K562 (cell line): Measurements from ENCODE around the gene TBXAS1. TPM values are rescaled to one million over a fixed set of nuclear protein-coding genes. Genes with fewer than 3 reads are reported as not detected.

Experiments used
- C11orf30 ChIP-seq: fragments of 450-650 bp; IDR thresholded peaks from 2 replicates; pipeline ENCODE4 v1.6.1; 2016; ENCODE audit warnings: low read depth, mild to moderate bottlenecking
- CHD1 ChIP-seq: fragments of 200-600 bp; sonication (generic); IDR thresholded peaks from one replicate; pipeline ENCODE4 v1.6.1; 2012; ENCODE audit warnings: mild to moderate bottlenecking, moderate library complexity, low read length, inconsistent platforms
- CHD4 ChIP-seq: fragments of 200-600 bp; sonication (generic); IDR thresholded peaks from 3 replicates; pipeline ENCODE4 v1.6.1; 2012; ENCODE audit warnings: low read depth, mild to moderate bottlenecking, mixed read lengths, low read length, inconsistent platforms; ENCODE audit not compliant: insufficient read depth, insufficient replicate concordance, poor library complexity, severe bottlenecking
- CTCFL ChIP-seq: IDR thresholded peaks from 2 replicates; pipeline ENCODE4 v1.6.1; 2011; ENCODE audit warnings: borderline replicate concordance, low read depth, mild to moderate bottlenecking, moderate library complexity, low read length; ENCODE audit not compliant: insufficient read depth, poor library complexity, severe bottlenecking
- EHMT2 ChIP-seq: fragments of 450-650 bp; IDR thresholded peaks from 2 replicates; pipeline ENCODE4 v1.6.1; 2018; ENCODE audit warnings: antibody characterized with exemption
- EWSR1 ChIP-seq: fragments of 450-650 bp; IDR thresholded peaks from 2 replicates; pipeline ENCODE4 v1.6.1; 2018; ENCODE audit warnings: borderline replicate concordance, mild to moderate bottlenecking, low read depth, moderate library complexity; ENCODE audit not compliant: partially characterized antibody
- FUS ChIP-seq: fragments of 200-400 bp; formaldehyde crosslinking; optimal IDR thresholded peaks from 2 replicates; pipeline ENCODE3; 2017; ENCODE audit warnings: low read depth, low read length
- ILK ChIP-seq: fragments of 450-650 bp; IDR thresholded peaks from 2 replicates; pipeline ENCODE4 v1.6.1; 2016; ENCODE audit warnings: missing genetic modification characterization, low read depth, mild to moderate bottlenecking, missing compliant biosample characterization, moderate library complexity, borderline replicate concordance
- KDM1A ChIP-seq, 2 experiments: fragments of 450-650 bp; IDR thresholded peaks; 2 replicates each; pipeline ENCODE4 v1.6.1; 2016; ENCODE audit warnings: mild to moderate bottlenecking in 2 of 2
- KLF6 ChIP-seq: fragments of 250-450 bp; sonication (Bioruptor Pico); IDR thresholded peaks from 2 replicates; pipeline ENCODE4 v1.4.0; 2020; ENCODE audit warnings: mild to moderate bottlenecking, moderate library complexity, borderline replicate concordance
- LEF1 ChIP-seq: fragments of 450-650 bp; IDR thresholded peaks from 2 replicates; pipeline ENCODE4 v1.6.1; 2016; ENCODE audit warnings: mild to moderate bottlenecking
- NCOA2 ChIP-seq, 2 experiments: fragments of 450-650 bp; IDR thresholded peaks; 2 replicates each; pipeline ENCODE4 v1.6.1; 2018; ENCODE audit warnings: mild to moderate bottlenecking in 2 of 2, moderate library complexity in 1 of 2; ENCODE audit not compliant: partially characterized antibody in 2 of 2
- NELFE ChIP-seq: IDR thresholded peaks from 2 replicates; pipeline ENCODE4 v1.6.1; 2011; ENCODE audit warnings: mild to moderate bottlenecking; ENCODE audit not compliant: insufficient read depth, insufficient read length
- NFXL1 ChIP-seq: fragments of 450-650 bp; formaldehyde crosslinking; IDR thresholded peaks from 2 replicates; pipeline ENCODE4 v1.4.0; 2021; ENCODE audit warnings: mild to moderate bottlenecking
- PCBP1 ChIP-seq: fragments of 200-400 bp; formaldehyde crosslinking; IDR thresholded peaks from 2 replicates; pipeline ENCODE4 v1.6.1; 2018; ENCODE audit warnings: mild to moderate bottlenecking, low read depth, low read length; ENCODE audit not compliant: poor library complexity, severe bottlenecking
- SRF ChIP-seq, 2 experiments: fragments of 250-450, 450-650 bp in 1 of 2; sonication (Bioruptor Pico) in 1 of 2; sonication (generic) in 1 of 2; formaldehyde crosslinking; IDR thresholded peaks; 2 replicates each; pipeline versions ENCODE4 v1.5.0 to v1.5.1; 2020 to 2022; ENCODE audit warnings: mild to moderate bottlenecking in 1 of 2, missing genetic modification reagents in 1 of 2
- ZBED1 ChIP-seq: IDR thresholded peaks from 2 replicates; pipeline ENCODE4 v1.6.1; 2014
- ZNF165 ChIP-seq: fragments of 250-450 bp; sonication (Bioruptor Pico); IDR thresholded peaks from 2 replicates; pipeline ENCODE4 v1.4.0; 2020; ENCODE audit warnings: borderline replicate concordance
- ZNF217 ChIP-seq: sonication (generic); formaldehyde crosslinking; IDR thresholded peaks from 2 replicates; pipeline ENCODE4 v1.8.0; 2022; ENCODE audit warnings: mild to moderate bottlenecking, missing genetic modification reagents
- ZNF347 ChIP-seq: fragments of 450-650 bp; formaldehyde crosslinking; IDR thresholded peaks from 2 replicates; pipeline ENCODE4 v1.4.0; 2020; ENCODE audit warnings: low read depth, mild to moderate bottlenecking, moderate library complexity
- ZNF354B ChIP-seq: fragments of 250-450 bp; sonication (Bioruptor Pico); IDR thresholded peaks from 2 replicates; pipeline ENCODE4 v1.4.0; 2020
- polyA plus RNA-seq, 8 experiments: library from polyadenylated mRNA; depleted of rRNA in 4 of 8; stranded (reverse) in 5 of 8; unstranded in 3 of 8; fragments of >200 nt; fragmentation: Nextera tagmentation in 2 of 8; fragmentation: Illumina TruSeq in 1 of 8; extraction: Ambion mirVana in 2 of 8; extraction: Trizol in 1 of 8; gene quantifications; 2 replicates each; pipeline versions ENCODE4 v1.2.1 to v1.2.3, GENCODE V29; 2011 to 2014; ENCODE audit warnings: inconsistent platforms in 1 of 8, missing spikeins in 1 of 8
- total RNA-seq, 7 experiments: library from RNA; depleted of rRNA in 6 of 7; stranded (reverse); fragments of >200 nt in 6 of 7; fragmentation: Illumina TruSeq in 2 of 7; extraction: Trizol in 2 of 7; gene quantifications; 2 replicates each; pipeline versions ENCODE4 v1.2.1 to v1.2.3, GENCODE V29; 2011 to 2021; ENCODE audit warnings: low replicate concordance in 1 of 7
- TF ChIP-seq, protein P1 (sequence below): fragments of 450-650 bp; IDR thresholded peaks from 2 replicates; pipeline ENCODE4 v1.6.1; 2017; ENCODE audit warnings: antibody characterized with exemption
- TF ChIP-seq, protein P2 (sequence below): fragments of 450-650 bp; IDR thresholded peaks from 2 replicates; pipeline ENCODE4 v1.6.1; 2016; ENCODE audit warnings: missing biosample characterization, missing genetic modification characterization

The TBXAS1 gene
- total and polyA plus RNA-seq, 9 of the 15 experiments (the other 6 are each of a cell fraction or from before 2014, with no cell fraction given), result 1.1 to 8.3 (median 1.9) TPM

DNA sequence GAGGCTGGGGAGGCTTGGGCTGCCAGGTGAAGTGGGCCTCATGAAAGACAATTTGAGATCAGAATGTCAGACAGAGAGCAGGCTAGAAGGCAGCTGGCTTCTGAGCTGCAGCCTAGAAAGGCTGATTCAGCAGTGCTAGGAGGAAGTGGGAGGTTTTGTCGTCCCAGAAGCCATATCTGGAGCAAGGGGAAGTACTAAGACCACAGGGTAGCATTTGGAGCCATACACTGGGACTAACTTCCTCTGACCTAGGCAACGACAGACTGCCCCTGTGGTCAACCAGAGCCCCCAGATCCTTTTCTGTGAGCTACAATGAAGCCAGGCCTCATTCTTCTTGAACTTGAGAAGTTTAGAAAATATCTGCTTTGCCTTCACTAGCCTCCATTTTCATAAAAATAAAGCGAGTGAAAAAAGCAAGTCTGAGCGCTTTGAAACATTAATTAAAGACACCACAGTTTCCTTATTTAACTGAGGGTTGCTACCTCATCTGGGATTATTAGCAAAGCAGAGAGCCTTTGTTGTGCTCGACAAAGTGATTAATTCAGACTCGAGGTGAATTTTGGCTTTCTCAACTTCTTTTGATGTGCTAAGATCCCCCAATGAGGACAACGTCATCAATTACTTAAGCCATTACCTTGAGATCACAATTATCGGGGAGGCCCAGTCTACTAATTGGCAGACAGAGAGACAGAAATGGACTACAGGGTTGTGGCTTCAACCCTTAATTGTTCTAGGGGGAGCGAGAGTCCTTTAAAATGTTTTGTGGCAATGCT is 26.6 kb downstream of the TBXAS1 start (continued):
- TF ChIP-seq CTCFL, result no peak
- TF ChIP-seq, protein P1, sequence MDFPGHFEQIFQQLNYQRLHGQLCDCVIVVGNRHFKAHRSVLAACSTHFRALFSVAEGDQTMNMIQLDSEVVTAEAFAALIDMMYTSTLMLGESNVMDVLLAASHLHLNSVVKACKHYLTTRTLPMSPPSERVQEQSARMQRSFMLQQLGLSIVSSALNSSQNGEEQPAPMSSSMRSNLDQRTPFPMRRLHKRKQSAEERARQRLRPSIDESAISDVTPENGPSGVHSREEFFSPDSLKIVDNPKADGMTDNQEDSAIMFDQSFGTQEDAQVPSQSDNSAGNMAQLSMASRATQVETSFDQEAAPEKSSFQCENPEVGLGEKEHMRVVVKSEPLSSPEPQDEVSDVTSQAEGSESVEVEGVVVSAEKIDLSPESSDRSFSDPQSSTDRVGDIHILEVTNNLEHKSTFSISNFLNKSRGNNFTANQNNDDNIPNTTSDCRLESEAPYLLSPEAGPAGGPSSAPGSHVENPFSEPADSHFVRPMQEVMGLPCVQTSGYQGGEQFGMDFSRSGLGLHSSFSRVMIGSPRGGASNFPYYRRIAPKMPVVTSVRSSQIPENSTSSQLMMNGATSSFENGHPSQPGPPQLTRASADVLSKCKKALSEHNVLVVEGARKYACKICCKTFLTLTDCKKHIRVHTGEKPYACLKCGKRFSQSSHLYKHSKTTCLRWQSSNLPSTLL, result no peak
- TF ChIP-seq KDM1A (IDR thresholded peaks at IDR 0.05), result no peak
- peak; percentile 6; the same call in 1 of the 2 replicates for TF ChIP-seq KLF6 (CRISPR knock-in tag)
- no peak for TF ChIP-seq ILK
- no peak for TF ChIP-seq FUS
- TF ChIP-seq SRF (CRISPR knock-in tag; IDR thresholded peaks at IDR 0.05), result peak in 1 of 2 experiments; percentile 87; a peak in 2 of 4 replicates
- no peak for TF ChIP-seq NELFE
- TF ChIP-seq CHD4, result no peak
- TF ChIP-seq ZNF217 (CRISPR knock-in tag), result no peak
- peak; percentile 80 for TF ChIP-seq EHMT2
- no peak for TF ChIP-seq PCBP1
- no peak for TF ChIP-seq NFXL1 (CRISPR knock-in tag)
- no peak for TF ChIP-seq NCOA2 (IDR thresholded peaks at IDR 0.05; ENCODE audit: partially characterized antibody in 2 of 2)
- TF ChIP-seq CHD1, result no peak
- TF ChIP-seq ZNF347 (CRISPR knock-in tag), result no peak
- no peak for TF ChIP-seq ZBED1
- TF ChIP-seq, protein P2, sequence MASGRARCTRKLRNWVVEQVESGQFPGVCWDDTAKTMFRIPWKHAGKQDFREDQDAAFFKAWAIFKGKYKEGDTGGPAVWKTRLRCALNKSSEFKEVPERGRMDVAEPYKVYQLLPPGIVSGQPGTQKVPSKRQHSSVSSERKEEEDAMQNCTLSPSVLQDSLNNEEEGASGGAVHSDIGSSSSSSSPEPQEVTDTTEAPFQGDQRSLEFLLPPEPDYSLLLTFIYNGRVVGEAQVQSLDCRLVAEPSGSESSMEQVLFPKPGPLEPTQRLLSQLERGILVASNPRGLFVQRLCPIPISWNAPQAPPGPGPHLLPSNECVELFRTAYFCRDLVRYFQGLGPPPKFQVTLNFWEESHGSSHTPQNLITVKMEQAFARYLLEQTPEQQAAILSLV (tag), result no peak
- peak; percentile 98 for TF ChIP-seq C11orf30
- TF ChIP-seq ZNF354B (CRISPR knock-in tag), result no peak
- TF ChIP-seq EWSR1, result no peak
- TF ChIP-seq ZNF165 (CRISPR knock-in tag), result no peak
- no peak for TF ChIP-seq LEF1
